GM06990 (cell line): ENCODE results near the gene EVA1C.

Source experiments
- DNase-seq: peaks from one replicate; pipeline ENCODE4 v3.0.0-alpha.2; 2011; ENCODE audit not compliant: insufficient read length; ENCODE audit errors: extremely low read depth
- H3K27me3 ChIP-seq: replicated peaks from 2 replicates; pipeline ENCODE4 v1.6.0; 2011; ENCODE audit warnings: low read length; ENCODE audit not compliant: control insufficient read depth, insufficient read depth
- H3K36me3 ChIP-seq: 2 replicates; pipeline ENCODE4 v1.5.1; 2011; ENCODE audit warnings: low read length; ENCODE audit not compliant: control insufficient read depth, insufficient read depth
- H3K4me3 ChIP-seq: replicated peaks from 2 replicates; pipeline ENCODE4 v1.5.1; 2011; ENCODE audit warnings: low read depth, mild to moderate bottlenecking, control low read depth, low read length
- CTCF ChIP-seq: IDR thresholded peaks from 2 replicates; pipeline ENCODE4 v1.5.1; 2011; ENCODE audit warnings: low read length, control low read depth, mild to moderate bottlenecking, inconsistent platforms; ENCODE audit not compliant: insufficient read depth, poor library complexity, severe bottlenecking

EVA1C gene

GRCh38 chr21:32463367-32463766 lies 50.9 kb downstream of the EVA1C start:
- Histone ChIP-seq H3K4me3 (no peak overlapping the region), H3K27me3 (no peaks in the 10 kb centered on the region; the same call in 1 of the 2 replicates), H3K36me3 (no peaks in the 10 kb centered on the region)
- TF ChIP-seq CTCF = no peak
- no peak for DNase-seq

GRCh38 chr21:32463889-32464300 lies 51.4 kb downstream of the EVA1C start:
- no peaks in the 10 kb centered on the region; the same call in 1 of the 2 replicates for H3K27me3 ChIP-seq
- no peaks in the 10 kb centered on the region for H3K36me3 ChIP-seq
- TF ChIP-seq CTCF = no peak
- DNase-seq = no peak
- no peak overlapping the region for H3K4me3 ChIP-seq

- Histone ChIP-seq H3K27me3 (no peaks in the 10 kb centered on the region; the same call in 1 of the 2 replicates), H3K36me3 (no peaks in the 10 kb centered on the region), H3K4me3 (no peak overlapping the region)
- DNase-seq = no peak
- TF ChIP-seq CTCF = no peak
Measured at GRCh38 chr21:32467291-32467690, 54.8 kb downstream of the EVA1C start.

- Histone ChIP-seq H3K4me3 (no peak overlapping the region), H3K27me3 (no peaks in the 10 kb centered on the region; the same call in 1 of the 2 replicates), H3K36me3 (no peaks in the 10 kb centered on the region)
- TF ChIP-seq CTCF = no peak
- no peak for DNase-seq
Measured at GRCh38 chr21:32468681-32469111, 56.2 kb downstream of the EVA1C start.

GRCh38 chr21:32469628-32470027 lies 57.1 kb downstream of the EVA1C start:
- Histone ChIP-seq H3K27me3 (no peaks in the 10 kb centered on the region; the same call in 1 of the 2 replicates), H3K36me3 (no peaks in the 10 kb centered on the region), H3K4me3 (no peak overlapping the region)
- DNase-seq = no peak
- TF ChIP-seq CTCF = no peak

GRCh38 chr21:32470206-32470605 lies 57.7 kb downstream of the EVA1C start:
- no peak overlapping the region for H3K4me3 ChIP-seq
- TF ChIP-seq CTCF = no peak
- H3K36me3 ChIP-seq = no peaks in the 10 kb centered on the region
- DNase-seq = no peak
- H3K27me3 ChIP-seq = no peaks in the 10 kb centered on the region; the same call in 1 of the 2 replicates
